Measurements from ENCODE around the gene C11orf16. TPM values are rescaled to one million over a fixed set of nuclear protein-coding genes. Genes with fewer than 3 reads are reported as not detected.

C11orf16 gene
- total RNA-seq, 1 donor from 2014 or later = not detected

DNA sequence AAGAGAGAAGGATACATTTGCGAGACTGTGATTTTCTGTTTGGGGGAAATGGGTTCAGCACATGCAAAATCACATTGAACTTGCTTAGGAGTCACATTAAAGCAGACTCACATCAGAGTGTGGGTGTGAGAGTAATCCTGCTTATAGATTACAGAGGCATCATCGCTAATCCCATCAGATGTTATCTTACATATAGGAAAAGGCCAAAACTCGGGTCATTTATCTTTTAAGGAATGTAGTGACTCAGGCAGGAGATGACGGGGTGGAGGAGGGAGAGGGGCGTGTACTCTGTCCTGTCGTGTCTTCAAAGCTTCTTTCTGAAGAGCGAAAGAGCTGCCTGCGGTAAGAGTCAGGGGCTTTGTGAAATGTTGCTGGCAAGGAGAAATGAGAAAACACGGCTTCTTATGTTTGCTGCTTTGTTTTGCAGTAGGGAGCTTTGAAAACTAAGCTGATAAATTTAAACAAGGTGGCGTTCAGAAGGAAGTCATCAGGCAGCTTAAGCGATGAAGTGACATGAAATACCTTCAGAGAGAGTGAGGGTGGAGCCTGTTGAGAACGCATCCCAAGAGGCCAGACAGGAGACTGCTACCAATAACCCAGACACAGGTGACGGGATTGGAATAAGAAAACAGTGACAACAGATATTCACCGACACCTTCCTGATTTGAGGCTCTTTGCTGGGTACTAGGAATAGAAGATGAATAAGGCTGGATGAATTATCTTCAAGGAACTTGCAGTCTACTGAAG is 2.2 kb upstream of the C11orf16 start:
- no peak for DNase-seq
- Mint-ChIP-seq H3K27ac (no peak overlapping the region), H3K4me3 (no peak overlapping the region), H3K27me3 (peaks cover 2% of the 10 kb centered on the region), H3K9me3 (no peaks in the 10 kb centered on the region), H3K36me3 (ENCODE audit: low read depth) (no peaks in the 10 kb centered on the region), H3K4me1 (peaks cover 4% of the 10 kb centered on the region)
- intact Hi-C loops (cut with micrococcal nuclease) = no loop called here
- ChIA-PET CTCF (no interaction called here), POLR2A (no interaction called here)
- ATAC-seq (ENCODE audit: low read depth) = no peak
- TF ChIP-seq, protein P1, sequence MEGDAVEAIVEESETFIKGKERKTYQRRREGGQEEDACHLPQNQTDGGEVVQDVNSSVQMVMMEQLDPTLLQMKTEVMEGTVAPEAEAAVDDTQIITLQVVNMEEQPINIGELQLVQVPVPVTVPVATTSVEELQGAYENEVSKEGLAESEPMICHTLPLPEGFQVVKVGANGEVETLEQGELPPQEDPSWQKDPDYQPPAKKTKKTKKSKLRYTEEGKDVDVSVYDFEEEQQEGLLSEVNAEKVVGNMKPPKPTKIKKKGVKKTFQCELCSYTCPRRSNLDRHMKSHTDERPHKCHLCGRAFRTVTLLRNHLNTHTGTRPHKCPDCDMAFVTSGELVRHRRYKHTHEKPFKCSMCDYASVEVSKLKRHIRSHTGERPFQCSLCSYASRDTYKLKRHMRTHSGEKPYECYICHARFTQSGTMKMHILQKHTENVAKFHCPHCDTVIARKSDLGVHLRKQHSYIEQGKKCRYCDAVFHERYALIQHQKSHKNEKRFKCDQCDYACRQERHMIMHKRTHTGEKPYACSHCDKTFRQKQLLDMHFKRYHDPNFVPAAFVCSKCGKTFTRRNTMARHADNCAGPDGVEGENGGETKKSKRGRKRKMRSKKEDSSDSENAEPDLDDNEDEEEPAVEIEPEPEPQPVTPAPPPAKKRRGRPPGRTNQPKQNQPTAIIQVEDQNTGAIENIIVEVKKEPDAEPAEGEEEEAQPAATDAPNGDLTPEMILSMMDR (IDR thresholded peaks at IDR 0.05) = no peak

DNA sequence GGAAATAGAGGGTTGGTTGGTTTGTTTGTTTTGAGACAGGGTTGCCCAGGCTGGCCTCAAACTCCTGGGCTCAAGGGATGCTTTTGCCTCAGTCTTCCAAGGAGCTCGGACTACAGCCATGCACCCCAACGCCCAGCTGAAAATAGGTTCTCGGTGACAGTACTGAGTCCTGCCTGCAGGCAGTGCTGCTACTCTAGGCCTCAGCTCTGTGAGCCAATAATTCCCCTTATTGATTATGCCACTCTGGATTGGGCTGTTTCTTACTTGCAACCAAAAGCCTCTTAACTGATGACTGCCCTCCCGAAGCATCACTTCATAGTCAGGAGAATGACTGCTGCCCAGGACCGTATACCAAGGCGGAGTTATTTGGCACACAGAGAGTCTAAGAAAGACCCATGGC is 1.2 kb upstream of the C11orf16 start:
- POLR2A ChIA-PET = no interaction called here
- ATAC-seq (ENCODE audit: low read depth) = no peak
- no peak for DNase-seq
- Mint-ChIP-seq H3K4me3 (no peak overlapping the region), H3K27ac (no peak overlapping the region), H3K27me3 (peaks cover 2% of the 10 kb centered on the region), H3K4me1 (peaks cover 4% of the 10 kb centered on the region), H3K36me3 (ENCODE audit: low read depth) (no peaks in the 10 kb centered on the region), H3K9me3 (no peaks in the 10 kb centered on the region)
- intact Hi-C loops (cut with micrococcal nuclease) = no loop called here
- CTCF ChIA-PET = no interaction called here
- TF ChIP-seq, protein P1 (IDR thresholded peaks at IDR 0.05) = no peak

DNA sequence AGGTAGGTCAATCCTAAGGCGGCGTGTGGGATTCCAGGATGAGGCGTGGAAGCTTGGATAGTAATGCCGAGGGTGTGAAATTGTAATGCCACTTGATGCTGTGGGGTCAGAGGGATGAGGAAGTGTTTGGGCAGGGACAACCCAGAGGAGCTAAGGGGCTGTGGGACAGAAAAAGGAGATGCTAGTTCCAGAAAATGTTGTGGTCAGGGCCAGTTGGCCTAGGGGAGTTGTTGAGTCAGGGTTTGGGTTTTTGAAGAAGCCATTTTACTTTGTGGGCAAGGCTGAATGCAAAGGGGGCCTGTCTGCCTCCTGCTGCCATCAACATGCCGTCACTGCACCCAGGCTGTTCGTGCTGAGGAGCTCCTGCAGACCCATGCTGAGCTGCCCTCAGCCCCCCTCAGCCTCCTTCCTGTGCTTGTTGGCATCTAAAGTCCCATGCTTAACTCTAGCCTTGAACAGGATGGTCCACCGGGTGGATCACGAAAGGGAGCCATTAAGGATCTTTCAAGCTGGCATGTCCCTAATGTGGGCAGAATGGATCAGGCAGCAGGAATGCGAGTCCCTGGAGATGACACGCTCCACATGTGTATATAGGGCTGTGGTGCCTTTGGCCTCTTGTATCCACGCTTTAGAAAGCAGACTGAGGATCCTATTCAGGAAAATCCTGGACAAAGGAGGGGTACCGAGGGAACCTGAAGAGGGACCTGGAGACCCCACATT is 2.1 kb downstream of the C11orf16 start:
- TF ChIP-seq, protein P1 (IDR thresholded peaks at IDR 0.05) = no peak
- Mint-ChIP-seq H3K27ac (no peak overlapping the region), H3K36me3 (ENCODE audit: low read depth) (no peaks in the 10 kb centered on the region), H3K27me3 (no peaks in the 10 kb centered on the region), H3K4me1 (no peaks in the 10 kb centered on the region), H3K4me3 (no peak overlapping the region), H3K9me3 (no peaks in the 10 kb centered on the region)
- CTCF ChIA-PET = no interaction called here
- ATAC-seq (ENCODE audit: low read depth) = no peak
- intact Hi-C loops (cut with micrococcal nuclease) = no loop called here
- DNase-seq = no peak
- POLR2A ChIA-PET = no interaction called here

DNA sequence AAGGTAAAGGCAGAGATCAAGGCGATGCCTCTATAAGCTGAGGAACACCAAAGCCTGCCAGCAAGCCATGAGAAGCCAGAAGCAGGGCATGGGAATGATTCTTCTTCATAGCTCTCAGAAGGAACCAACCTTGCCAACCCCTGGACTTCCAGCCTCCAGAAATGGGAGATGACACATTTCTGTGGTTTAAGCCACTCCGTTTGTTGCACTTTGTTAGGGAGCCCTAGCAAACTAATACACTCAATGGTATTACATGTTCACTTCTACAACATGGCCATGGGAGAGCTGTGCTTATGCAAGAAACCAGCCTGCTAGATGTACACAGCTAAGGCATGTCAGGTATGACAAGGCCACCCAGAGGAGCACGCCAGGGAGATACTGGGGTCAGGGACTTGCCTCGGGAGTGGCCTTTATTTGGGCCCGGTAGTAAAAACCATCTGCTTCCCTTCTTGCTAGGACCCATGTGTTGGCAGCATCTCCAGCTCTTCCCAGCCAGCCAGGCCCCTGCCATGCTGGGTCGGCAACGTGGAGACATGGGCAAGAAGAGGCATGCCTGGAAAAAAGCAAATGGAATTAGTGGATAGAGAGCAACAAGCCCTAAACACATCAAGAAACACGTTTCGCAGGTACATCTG is 3.6 kb downstream of the C11orf16 start:
- intact Hi-C loops (cut with micrococcal nuclease) = no loop called here
- Mint-ChIP-seq H3K36me3 (ENCODE audit: low read depth) (no peaks in the 10 kb centered on the region), H3K27ac (no peak overlapping the region), H3K9me3 (no peaks in the 10 kb centered on the region), H3K4me1 (no peaks in the 10 kb centered on the region), H3K27me3 (no peaks in the 10 kb centered on the region), H3K4me3 (no peak overlapping the region)
- no peak for DNase-seq
- no peak for ATAC-seq (ENCODE audit: low read depth)
- TF ChIP-seq, protein P1 (IDR thresholded peaks at IDR 0.05) = no peak
- ChIA-PET POLR2A (interaction anchor here (0.6 kb wide), 1 partner anchor 26 kb away, joined by 4 read pairs; no protein-coding TSS in a partner anchor), CTCF (no interaction called here)

DNA sequence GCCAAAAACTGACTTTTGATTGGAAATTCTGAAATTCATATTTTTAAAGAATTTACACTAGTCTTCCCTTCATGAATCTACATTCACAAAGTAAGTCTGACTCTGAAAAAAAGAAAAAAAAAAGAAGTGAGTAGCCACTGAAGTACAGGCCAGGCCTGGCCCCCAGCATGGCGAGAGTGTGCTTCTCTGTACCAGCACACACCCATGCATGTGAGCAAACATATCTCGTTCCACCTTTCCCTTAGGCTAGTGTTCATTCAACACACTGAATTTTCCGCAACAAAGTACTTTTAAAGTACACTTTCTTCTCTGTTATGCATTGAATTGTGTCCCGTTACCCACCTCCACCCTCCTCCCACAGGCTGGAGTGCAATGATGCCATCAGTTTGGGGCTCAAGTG is 4.5 kb downstream of the C11orf16 start:
- Mint-ChIP-seq H3K4me1 (no peaks in the 10 kb centered on the region), H3K27ac (no peak overlapping the region), H3K9me3 (no peaks in the 10 kb centered on the region), H3K27me3 (no peaks in the 10 kb centered on the region), H3K4me3 (no peak overlapping the region), H3K36me3 (ENCODE audit: low read depth) (no peaks in the 10 kb centered on the region)
- ATAC-seq (ENCODE audit: low read depth) (no peak), DNase-seq (no peak)
- intact Hi-C loops (cut with micrococcal nuclease) = no loop called here
- POLR2A ChIA-PET = no interaction called here
- TF ChIP-seq, protein P1 (IDR thresholded peaks at IDR 0.05) = no peak
- CTCF ChIA-PET = no interaction called here
